Loucy (cell line): ENCODE measurements around the gene PTCH2.

Source experiments
- CTCF ChIP-seq: fragments of 200-600 bp; sonication (generic); conservative IDR thresholded peaks from 2 replicates; pipeline ENCODE4 v1.5.1; 2014; ENCODE audit warnings: mild to moderate bottlenecking, antibody characterized with exemption, low read length
- EZH2phosphoT487 ChIP-seq: fragments of 200-600 bp; IDR thresholded peaks from 2 replicates; pipeline ENCODE4 v1.6.1; 2018; ENCODE audit warnings: antibody characterized with exemption, mild to moderate bottlenecking, moderate library complexity, borderline replicate concordance

- TF ChIP-seq CTCF (no peak), EZH2phosphoT487 (no peak)
Observed at GRCh38 chr1:44834328-44834727, 8.7 kb downstream of the PTCH2 start.
